SK-N-SH (cell line): ENCODE results near the gene ZNF593OS. TPM values are rescaled to one million over a fixed set of nuclear protein-coding genes. Genes with fewer than 3 reads are reported as not detected.

ENCODE experiments used
- CTCF ChIA-PET: fragments of 300-600, 350-600 bp; formaldehyde crosslinking; extraction: SDS; loops from one replicate; lab custom pipeline; 2021; lab: Yijun Ruan, JAX
- POLR2A ChIA-PET: fragments of 350-600 bp; sonication (Branson Sonifier 250); formaldehyde crosslinking; extraction: SDS; loops from one replicate; lab custom pipeline; 2020; ENCODE audit warnings: antibody characterized with exemption, inconsistent platforms; lab: Yijun Ruan, JAX
- DNase-seq: peaks from one replicate; pipeline ENCODE4 v3.0.0; 2012
- H2AFZ ChIP-seq: fragments of 200-600 bp; sonication (generic); 2 replicates; pipeline ENCODE4 v1.8.1; 2016; ENCODE audit warnings: antibody characterized with exemption, mild to moderate bottlenecking, low read depth
- H3F3A ChIP-seq: fragments of 200-600 bp; sonication (generic); replicated peaks from 2 replicates; pipeline ENCODE3; 2016; ENCODE audit warnings: antibody characterized with exemption, mild to moderate bottlenecking; ENCODE audit not compliant: insufficient read depth
- H3K27ac ChIP-seq, 2 experiments: fragments of 200-500 bp in 1 of 2; fragments of 200-600 bp in 1 of 2; sonication (Bioruptor generic) in 1 of 2; sonication (generic), shearing (Covaris generic) in 1 of 2; 2 replicates each; pipeline versions ENCODE4 v1.5.1 to v1.6.1; 2014 to 2016; ENCODE audit warnings: low read depth in 2 of 2, inconsistent platforms in 1 of 2, low read length in 1 of 2, mild to moderate bottlenecking in 1 of 2, mixed read lengths in 1 of 2
- H3K27me3 ChIP-seq: fragments of 200-600 bp; sonication (generic), shearing (Covaris generic); 2 replicates; pipeline ENCODE4 v1.6.1; 2016; ENCODE audit warnings: mixed run types; ENCODE audit not compliant: insufficient read depth
- H3K36me3 ChIP-seq, 2 experiments: fragments of 200-500 bp in 1 of 2; fragments of 200-600 bp in 1 of 2; sonication (Bioruptor generic) in 1 of 2; sonication (generic) in 1 of 2; replicated peaks in 1 of 2; 2 replicates each; pipeline versions ENCODE3 to v1.5.1; 2014 to 2016; ENCODE audit warnings: low read length in 1 of 2, mild to moderate bottlenecking in 1 of 2; ENCODE audit not compliant: insufficient read depth in 2 of 2, control insufficient read depth in 1 of 2
- H3K4me1 ChIP-seq, 2 experiments: fragments of 200-500 bp in 1 of 2; fragments of 200-600 bp in 1 of 2; sonication (Bioruptor generic) in 1 of 2; sonication (generic), shearing (Covaris generic) in 1 of 2; 2 replicates each; pipeline versions ENCODE4 v1.5.1 to v1.6.1; 2014 to 2016; ENCODE audit warnings: low read depth in 1 of 2, low read length in 1 of 2, mixed run types in 1 of 2; ENCODE audit not compliant: insufficient read depth in 2 of 2, control insufficient read depth in 1 of 2
- H3K4me2 ChIP-seq: fragments of 200-600 bp; sonication (generic), shearing (Covaris generic); 2 replicates; pipeline ENCODE4 v1.6.1; 2017; ENCODE audit warnings: mixed run types
- H3K4me3 ChIP-seq, 2 experiments: fragments of 200-500 bp in 1 of 2; fragments of 200-600 bp in 1 of 2; sonication (Bioruptor generic) in 1 of 2; sonication (generic), shearing (Covaris generic) in 1 of 2; 2 replicates each; pipeline versions ENCODE4 v1.5.1 to v1.8.1; 2014 to 2016; ENCODE audit warnings: low read depth in 2 of 2, inconsistent platforms in 1 of 2, low read length in 1 of 2, mild to moderate bottlenecking in 1 of 2, mixed read lengths in 1 of 2, moderate library complexity in 1 of 2
- H3K79me2 ChIP-seq: fragments of 200-600 bp; sonication (generic); 2 replicates; pipeline ENCODE4 v1.8.1; 2017; ENCODE audit warnings: mild to moderate bottlenecking; ENCODE audit not compliant: insufficient read depth
- H3K9ac ChIP-seq: fragments of 200-600 bp; sonication (generic); 2 replicates; pipeline ENCODE4 v1.6.1; 2017; ENCODE audit warnings: mixed run types
- H3K9me2 ChIP-seq: fragments of 200-600 bp; sonication (generic); 2 replicates; pipeline ENCODE4 v1.6.1; 2017; ENCODE audit warnings: mixed run types
- H3K9me3 ChIP-seq: fragments of 200-600 bp; sonication (generic); 2 replicates; pipeline ENCODE4 v1.6.1; 2017; ENCODE audit warnings: mixed run types, mild to moderate bottlenecking, moderate library complexity
- H4K20me1 ChIP-seq: fragments of 200-600 bp; sonication (generic); 2 replicates; pipeline ENCODE4 v1.6.1; 2017; ENCODE audit warnings: mild to moderate bottlenecking, mixed run types; ENCODE audit not compliant: insufficient read depth
- EZH2phosphoT487 ChIP-seq: fragments of 200-600 bp; sonication (generic); IDR thresholded peaks from 2 replicates; pipeline ENCODE4 v1.6.1; 2017; ENCODE audit warnings: low read depth, mixed run types, mild to moderate bottlenecking, antibody characterized with exemption, moderate library complexity, borderline replicate concordance
- FOXM1 ChIP-seq: IDR thresholded peaks from 2 replicates; pipeline ENCODE4 v1.4.0; 2012; ENCODE audit warnings: low read depth, mild to moderate bottlenecking
- GABPA ChIP-seq: IDR thresholded peaks from 2 replicates; pipeline ENCODE4 v1.4.0; 2012; ENCODE audit warnings: low read depth, mild to moderate bottlenecking
- GATA2 ChIP-seq: sonication (generic); formaldehyde crosslinking; IDR thresholded peaks from 2 replicates; pipeline ENCODE4 v1.5.0; 2020; ENCODE audit warnings: mild to moderate bottlenecking, missing genetic modification reagents
- IRF3 ChIP-seq: fragments of 150-350 bp; IDR thresholded peaks from 2 replicates; pipeline ENCODE4 v1.6.1; 2016; ENCODE audit warnings: mild to moderate bottlenecking, low read depth, low read length
- MXI1 ChIP-seq: IDR thresholded peaks from 2 replicates; pipeline ENCODE4 v1.6.1; 2012; ENCODE audit warnings: mild to moderate bottlenecking, low read depth, low read length, improper control_type of control experiment
- NFIC ChIP-seq: IDR thresholded peaks from 2 replicates; pipeline ENCODE4 v1.4.0; 2012; ENCODE audit warnings: borderline replicate concordance
- PBX3 ChIP-seq: IDR thresholded peaks from 2 replicates; pipeline ENCODE4; 2012
- RXRA ChIP-seq: IDR thresholded peaks from 2 replicates; pipeline ENCODE4 v1.4.0; 2012; ENCODE audit warnings: low read depth, mild to moderate bottlenecking, borderline replicate concordance
- TAF1 ChIP-seq: IDR thresholded peaks from 2 replicates; pipeline ENCODE4 v1.6.1; 2012; ENCODE audit warnings: low read depth, mild to moderate bottlenecking, low read length, moderate library complexity, borderline replicate concordance
- TCF12 ChIP-seq: IDR thresholded peaks from 2 replicates; pipeline ENCODE4 v1.4.0; 2012
- TEAD4 ChIP-seq: IDR thresholded peaks from 2 replicates; pipeline ENCODE4 v1.4.0; 2012; ENCODE audit warnings: mild to moderate bottlenecking, borderline replicate concordance; ENCODE audit not compliant: insufficient read depth
- ZBTB33 ChIP-seq: IDR thresholded peaks from 2 replicates; pipeline ENCODE4 v1.4.0; 2012; ENCODE audit warnings: low read depth, borderline replicate concordance
- WGBS: methylation state at CpG from one replicate; pipeline ENCODE4 v1.1.6; 2017; ENCODE audit warnings: low lambda C conversion rate; 5-methylcytosine and 5-hydroxymethylcytosine counted together
- polyA plus RNA-seq, 3 experiments: library from polyadenylated mRNA; depleted of rRNA; stranded (reverse); fragments of >200 nt; gene quantifications; 2 replicates each; pipeline ENCODE4 v1.2.3, GENCODE V29; 2012

ZNF593OS gene
- polyA plus RNA-seq, 1 of the 3 experiments (the other 2 are of a cell fraction) = not detected

GRCh38 chr1:26212726-26213125 is 41.1 kb upstream of the ZNF593OS start:
- ChIA-PET CTCF (interaction anchor here (0.6 to 2.2 kb wide), 5 partner anchors 15 to 152 kb away, joined by 3 to 10 read pairs (median 4); partner anchors contain the start of genes CEP85 and ZNF593), POLR2A (no interaction called here)
- no peak overlapping the region for H3K9ac ChIP-seq
- no peak for DNase-seq
- 64% methylated on average over 5 of the region's 5 CpGs for WGBS
- no peaks in the 10 kb centered on the region for H3K9me2 ChIP-seq
- H3K79me2 ChIP-seq = no peaks in the 10 kb centered on the region
- H3K27me3 ChIP-seq = no peaks in the 10 kb centered on the region; the same call in 1 of the 2 replicates
- no peaks in the 10 kb centered on the region for H3K36me3 ChIP-seq
- H3K9me3 ChIP-seq = no peaks in the 10 kb centered on the region
- no peak overlapping the region for H2AFZ ChIP-seq
- no peaks in the 10 kb centered on the region for H4K20me1 ChIP-seq
- H3K4me3 ChIP-seq = no peak overlapping the region
- no peaks in the 10 kb centered on the region for H3K4me1 ChIP-seq
- H3K27ac ChIP-seq = no peak overlapping the region
- no peaks in the 10 kb centered on the region for H3F3A ChIP-seq
- H3K4me2 ChIP-seq = no peak overlapping the region
- TF ChIP-seq ZBTB33 (no peak), IRF3 (no peak), NFIC (no peak), MXI1 (no peak), GABPA (no peak), PBX3 (no peak), GATA2 (no peak), EZH2phosphoT487 (no peak), FOXM1 (no peak), TCF12 (no peak), TEAD4 (no peak), RXRA (no peak), TAF1 (no peak)
